NCI-H187 treated with DMSO at 0.1 percent for 48 hours (cell line): ENCODE data around the gene TNFRSF25.
"Not testable (repeated sequence)": the region's sequence is repeated elsewhere in the genome, so short reads cannot be mapped to it uniquely, and the experiment has no call there.

Source experiments
- DNase-seq: peaks from one replicate; lab custom pipeline; 2025; lab: John Stamatoyannopoulos, UW

TNFRSF25 gene

DNA sequence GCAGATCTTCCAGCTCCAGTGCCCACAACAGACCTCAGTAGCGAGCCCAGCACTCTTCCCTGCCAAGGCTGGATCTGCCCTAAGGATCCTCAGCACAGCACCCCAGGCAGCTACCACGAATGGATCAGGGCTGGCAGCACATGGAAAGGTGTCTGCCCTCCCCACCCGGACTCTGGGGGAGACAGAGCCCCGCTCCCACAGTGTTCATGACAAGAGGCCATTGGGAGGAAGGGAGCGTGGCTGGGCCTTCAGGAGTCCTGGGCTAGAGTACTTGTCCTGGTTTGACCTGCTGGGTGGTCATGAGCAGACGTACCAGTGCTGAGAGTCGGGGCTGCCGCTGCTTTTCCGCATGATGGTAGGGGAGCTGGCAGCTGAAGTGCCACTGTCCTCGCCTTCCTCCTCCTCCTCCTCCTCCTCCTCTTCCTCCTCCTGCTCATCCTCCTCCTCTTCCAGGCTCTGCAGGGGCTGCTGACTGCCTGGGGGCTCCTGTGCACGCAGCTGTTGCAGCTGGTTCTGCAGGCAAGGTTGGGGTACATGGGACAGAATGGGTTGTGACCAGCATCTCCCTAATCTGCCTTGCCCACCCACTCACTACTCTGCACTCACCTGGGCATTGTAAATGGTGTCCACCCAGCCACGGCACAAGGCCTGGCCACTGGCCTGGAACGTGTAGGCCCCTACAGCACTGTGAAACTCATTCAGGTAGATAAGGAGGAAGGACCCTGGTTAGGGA, 2.9 kb upstream of the TNFRSF25 start:
- DNase-seq: no peak

- no peak for DNase-seq
Measured at GRCh38 chr1:6467744-6468688, 2.0 kb upstream of the TNFRSF25 start.

GRCh38 chr1:6467224-6467623, 1.3 kb upstream of the TNFRSF25 start:
- no peak for DNase-seq

GRCh38 chr1:6466751-6467150, 778 bp upstream of the TNFRSF25 start:
- no peak for DNase-seq

DNA sequence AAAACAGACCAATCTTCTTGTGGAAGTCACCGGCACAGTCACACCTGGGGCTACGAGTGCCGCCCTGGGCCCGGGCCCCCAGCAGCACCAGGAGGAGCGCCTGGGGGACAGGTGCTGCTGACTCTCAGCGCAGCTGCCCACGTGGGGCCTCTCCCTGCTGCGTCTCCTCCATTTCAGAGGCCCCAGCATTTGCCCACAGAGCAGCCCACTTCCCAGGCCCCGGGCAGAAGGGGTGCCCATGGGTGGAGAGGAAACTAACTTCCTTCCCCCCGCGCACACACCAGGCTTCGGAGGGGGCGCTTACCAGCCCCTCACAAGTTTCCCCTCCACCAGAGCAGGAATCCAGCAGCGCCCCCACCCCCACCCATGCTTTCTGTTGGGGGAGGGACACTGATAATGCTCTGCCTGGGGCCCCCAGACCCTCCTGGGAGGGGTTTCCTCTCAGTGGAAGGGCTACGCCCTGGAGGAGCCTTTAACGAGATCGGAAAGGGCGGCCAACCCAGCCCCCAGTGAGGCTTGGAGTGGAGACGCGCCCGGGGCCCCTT, 440 bp downstream of the TNFRSF25 start:
- DNase-seq: no peak

GRCh38 chr1:6464915-6465314, 1.1 kb downstream of the TNFRSF25 start:
- DNase-seq: no peak

- no peak for DNase-seq
Measured at GRCh38 chr1:6464514-6464836, 1.5 kb downstream of the TNFRSF25 start.

DNA sequence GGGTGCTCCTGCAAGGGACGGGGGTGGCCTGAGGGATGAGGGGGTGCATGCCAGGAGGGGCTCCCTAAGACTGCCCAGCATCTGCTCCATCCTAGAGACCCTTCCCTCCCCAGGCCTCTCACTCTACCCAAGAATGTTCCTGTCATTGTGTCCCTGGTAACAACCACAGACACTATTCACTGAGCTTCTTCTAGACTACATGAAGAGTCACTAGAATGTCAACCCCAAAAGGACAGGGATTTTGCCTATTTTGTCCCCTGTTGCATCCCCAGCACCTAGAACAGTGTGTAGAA, 2.9 kb downstream of the TNFRSF25 start:
- DNase-seq: no peak

GRCh38 chr1:6462412-6463119, 3.4 kb downstream of the TNFRSF25 start:
- DNase-seq: no peak

DNA sequence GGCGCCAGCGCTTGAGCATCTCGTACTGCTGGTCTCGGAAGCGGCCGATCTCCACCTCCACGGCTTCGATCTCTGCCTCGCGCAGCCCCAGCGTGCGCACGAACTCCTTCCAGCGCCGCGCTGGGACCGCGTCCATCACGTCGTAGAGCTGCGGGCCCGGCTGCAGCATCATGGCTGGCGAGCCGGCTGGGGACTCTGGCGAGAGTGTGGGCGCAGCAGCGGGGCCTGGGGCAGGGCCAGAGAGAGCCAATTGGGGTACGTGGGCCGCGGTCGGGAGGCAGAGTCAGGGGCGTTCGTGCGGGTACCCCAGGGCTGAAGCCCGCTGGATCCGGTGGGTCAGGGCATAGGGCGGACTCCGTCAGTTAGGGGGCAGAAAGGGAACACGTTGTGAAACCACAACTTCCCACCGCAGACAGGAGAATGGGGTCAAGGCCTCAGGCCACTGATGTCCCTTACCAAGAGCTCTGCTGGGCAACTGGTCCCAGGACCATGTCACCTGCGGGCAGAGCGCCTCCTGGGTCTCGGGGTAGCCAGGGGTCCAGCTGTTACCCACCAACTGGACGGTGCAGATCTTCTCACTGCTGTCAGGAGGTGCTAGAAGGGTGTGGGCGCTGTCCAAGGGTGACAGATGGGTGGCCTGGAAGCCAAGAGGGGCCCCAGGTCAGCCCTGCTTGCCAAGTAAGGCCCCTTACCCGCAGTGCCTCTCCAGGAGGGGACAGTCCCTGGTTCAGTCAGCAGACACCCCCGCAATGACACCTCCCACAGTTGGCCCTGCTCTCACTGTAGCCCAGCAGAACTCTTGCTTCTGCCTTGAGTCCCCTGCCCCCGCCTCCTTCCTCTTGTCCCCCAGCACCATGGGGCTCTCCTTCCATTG, 4.2 kb downstream of the TNFRSF25 start:
- DNase-seq: no peak

DNA sequence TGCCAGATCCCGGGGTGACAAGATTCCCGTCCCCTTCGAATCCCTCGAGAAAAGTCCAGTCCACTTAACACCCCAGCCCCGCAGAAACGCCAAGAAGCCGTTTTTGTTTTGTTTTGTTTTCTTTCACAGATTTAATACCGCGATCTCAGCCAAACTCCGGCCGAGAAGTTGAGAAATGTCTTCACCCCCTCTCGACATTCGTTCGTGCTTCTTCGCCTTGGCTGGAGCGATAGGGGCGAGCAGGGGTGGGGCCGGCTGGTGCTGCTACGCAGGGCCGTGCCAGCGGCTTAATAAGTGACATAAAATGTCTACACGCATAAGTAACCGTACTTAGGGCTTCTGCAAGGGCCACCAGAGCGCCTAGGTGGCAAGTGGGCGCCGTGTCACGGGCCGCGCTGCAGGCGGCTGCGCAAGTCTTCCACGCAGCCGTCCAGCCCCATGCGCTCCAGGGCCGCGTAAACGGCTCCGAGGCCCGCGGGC, 4.9 kb downstream of the TNFRSF25 start:
- DNase-seq: no peak

GRCh38 chr1:6460301-6461050, 5.5 kb downstream of the TNFRSF25 start:
- no peak for DNase-seq

- DNase-seq: no peak
Measured at GRCh38 chr1:6459850-6460265, 6.1 kb downstream of the TNFRSF25 start.

- DNase-seq: no peak
Measured at GRCh38 chr1:6456800-6457466, 9.0 kb downstream of the TNFRSF25 start.

- not testable (repeated sequence) for DNase-seq
Measured at GRCh38 chr1:6455752-6456520, 10.0 kb downstream of the TNFRSF25 start.

DNA sequence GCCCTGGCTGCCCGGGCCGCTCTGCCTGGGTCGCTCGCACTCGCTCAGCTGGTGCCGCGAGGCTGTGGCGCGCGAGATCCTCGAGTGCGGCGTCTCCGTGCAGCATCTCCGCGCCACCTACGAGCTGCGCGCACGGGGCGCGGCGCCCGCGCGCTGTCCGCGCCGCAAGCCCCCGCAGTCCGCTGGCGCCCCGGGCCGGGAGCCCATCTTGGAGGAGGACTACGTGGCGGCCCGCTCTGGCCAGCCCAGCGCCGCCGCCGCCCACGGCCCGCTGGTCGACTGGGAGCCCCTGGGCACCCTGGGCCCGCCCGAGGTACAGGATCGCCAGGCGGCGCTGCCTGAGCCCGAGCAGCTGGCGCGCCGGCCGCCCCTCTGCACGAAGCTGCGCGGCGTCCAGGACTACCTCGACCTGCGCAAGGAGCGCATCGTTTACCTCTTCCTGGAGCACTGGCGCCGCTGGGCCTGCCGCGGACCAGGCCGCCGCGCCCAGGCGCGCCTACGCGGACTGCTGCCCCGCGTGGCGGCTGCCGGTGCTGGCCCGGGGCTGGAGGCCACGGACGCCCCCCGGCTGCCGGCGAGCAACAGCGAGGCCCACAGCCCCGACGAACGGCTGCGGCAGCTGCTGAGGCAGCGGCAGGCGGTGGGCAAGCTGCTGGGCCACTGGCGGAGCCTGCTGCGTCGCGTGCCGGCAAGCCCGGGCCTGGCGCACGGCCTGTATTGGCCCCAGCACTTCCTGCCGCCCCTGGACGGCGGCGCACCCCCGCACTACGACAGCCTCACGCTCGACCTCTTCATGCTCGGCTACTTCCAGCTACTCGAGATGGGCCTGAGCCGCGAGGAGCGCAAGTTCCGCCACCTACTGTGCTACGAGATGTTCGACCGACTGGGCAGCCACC, 10.9 kb downstream of the TNFRSF25 start:
- no peak for DNase-seq

DNA sequence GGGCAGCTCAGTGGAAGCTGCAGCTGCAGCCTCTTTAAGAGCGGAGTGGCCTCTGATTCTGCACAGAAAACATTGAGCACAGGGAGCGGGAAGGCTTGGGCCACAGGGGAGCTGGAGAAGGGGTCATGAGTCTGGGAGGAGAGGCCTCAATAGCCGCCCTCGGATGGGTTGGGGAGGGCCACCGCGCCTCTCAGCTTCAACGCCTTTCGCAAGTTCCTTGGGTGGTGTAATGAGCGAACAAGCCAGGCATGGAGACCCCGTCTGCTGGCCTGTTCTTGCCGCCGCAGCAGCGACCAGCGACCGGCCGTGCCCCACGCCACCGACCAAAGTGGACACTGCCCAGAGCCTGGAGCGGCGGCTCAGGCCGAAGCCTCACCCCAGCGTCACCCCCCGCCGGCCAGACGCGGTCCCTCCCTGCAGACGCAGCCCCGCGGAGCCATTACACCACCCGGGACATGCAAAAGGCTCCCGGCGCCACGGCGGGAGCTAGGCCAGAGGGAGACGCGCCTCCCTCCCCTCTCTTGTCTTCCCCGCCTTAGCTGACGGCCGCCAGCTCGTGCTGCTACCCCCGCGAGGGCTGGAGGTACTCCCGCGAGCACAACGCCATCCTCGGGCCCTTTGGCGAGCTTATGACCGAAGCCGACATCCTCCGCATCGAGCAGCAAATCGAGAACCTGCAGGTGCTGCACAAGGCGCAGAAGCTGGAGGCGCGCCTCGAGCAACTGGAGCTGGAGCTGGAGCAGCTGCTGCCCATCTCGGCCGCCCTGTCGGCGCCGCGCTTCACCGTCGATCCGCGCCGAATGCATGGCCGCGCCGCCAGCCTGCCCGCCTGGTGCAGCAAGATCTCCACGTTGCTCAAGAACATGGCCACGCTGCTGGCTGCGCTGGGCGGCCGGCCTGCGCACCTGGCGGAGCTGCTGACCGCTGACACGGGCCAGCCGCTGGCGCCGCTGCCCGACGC, 11.8 kb downstream of the TNFRSF25 start:
- DNase-seq: not testable (repeated sequence)
